Measurements from ENCODE around the gene BCAM.
A peak's percentile ranks its signal among the peaks of the same experiment; 100 is the strongest.

Gene BCAM

GRCh38 chr19:44792281-44792680, 16.6 kb upstream of the BCAM start:
- no peak for DNase-seq

GRCh38 chr19:44794610-44795009, 14.3 kb upstream of the BCAM start:
- no peak for DNase-seq

GRCh38 chr19:44795398-44795987, 13.4 kb upstream of the BCAM start:
- DNase-seq: no peak

- no peak for DNase-seq
Observed at GRCh38 chr19:44796701-44797115, 12.2 kb upstream of the BCAM start.

GRCh38 chr19:44799627-44800346, 9.1 kb upstream of the BCAM start:
- no peak for DNase-seq

- DNase-seq: peak; percentile 8 to 66
Observed at GRCh38 chr19:44800461-44800860, 8.4 kb upstream of the BCAM start.

GRCh38 chr19:44803442-44804428, 5.2 kb upstream of the BCAM start:
- no peak for DNase-seq

GRCh38 chr19:44806291-44806690, 2.6 kb upstream of the BCAM start:
- no peak for DNase-seq

GRCh38 chr19:44807162-44807561, 1.7 kb upstream of the BCAM start:
- no peak for DNase-seq

GRCh38 chr19:44807652-44808462, 1.0 kb upstream of the BCAM start:
- DNase-seq: no peak

- DNase-seq: no peak
Observed at GRCh38 chr19:44809577-44810233, 802 bp downstream of the BCAM start.

- no peak for DNase-seq
Observed at GRCh38 chr19:44810234-44811121, 1.6 kb downstream of the BCAM start.

- no peak for DNase-seq
Observed at GRCh38 chr19:44811122-44811419, 2.2 kb downstream of the BCAM start.

- no peak for DNase-seq
Observed at GRCh38 chr19:44812142-44812718, 3.3 kb downstream of the BCAM start.

- DNase-seq: no peak
Observed at GRCh38 chr19:44813070-44813840, 4.4 kb downstream of the BCAM start.

GRCh38 chr19:44813841-44814470, 5.1 kb downstream of the BCAM start:
- no peak for DNase-seq

GRCh38 chr19:44814517-44814916, 5.6 kb downstream of the BCAM start:
- DNase-seq: no peak

- no peak for DNase-seq
Observed at GRCh38 chr19:44816301-44816700, 7.4 kb downstream of the BCAM start.

GRCh38 chr19:44817725-44818465, 9.0 kb downstream of the BCAM start:
- no peak for DNase-seq
